Astrocyte (in vitro differentiated cells and primary cell): Measurements from ENCODE around the gene NSMCE1. TPM values are rescaled to one million over a fixed set of nuclear protein-coding genes. Genes with fewer than 3 reads are reported as not detected.

Source experiments
- DNase-seq: peaks from one replicate; pipeline ENCODE4 v3.0.0-alpha.2; 2010; ENCODE audit warnings: low read depth
- FAIRE-seq: peaks from 2 replicates; lab custom pipeline; 2011; peaks lifted over from hg19 to GRCh38; lab: Jason Lieb, UNC
- H2AFZ ChIP-seq: 2 replicates; pipeline ENCODE4 v1.6.0; 2012; ENCODE audit warnings: low read depth, low read length, inconsistent platforms
- H3K27ac ChIP-seq: 2 replicates; pipeline ENCODE4 v1.5.1; 2011; ENCODE audit warnings: low read depth, low read length, inconsistent platforms
- H3K27me3 ChIP-seq: 2 replicates; pipeline ENCODE4 v1.6.0; 2011; ENCODE audit warnings: low read length, inconsistent platforms; ENCODE audit not compliant: insufficient read depth
- H3K36me3 ChIP-seq: 2 replicates; pipeline ENCODE4 v1.5.1; 2011; ENCODE audit warnings: low read length, inconsistent platforms; ENCODE audit not compliant: insufficient read depth
- H3K4me1 ChIP-seq: 2 replicates; pipeline ENCODE4 v1.5.1; 2011; ENCODE audit warnings: low read length, inconsistent platforms; ENCODE audit not compliant: insufficient read depth
- H3K4me2 ChIP-seq: 2 replicates; pipeline ENCODE4 v1.6.0; 2012; ENCODE audit warnings: low read length, inconsistent platforms
- H3K4me3 ChIP-seq: 2 replicates; pipeline ENCODE4 v1.5.1; 2011; ENCODE audit warnings: low read depth, mild to moderate bottlenecking, low read length, inconsistent platforms; ENCODE audit not compliant: insufficient read depth
- H3K79me2 ChIP-seq: 2 replicates; pipeline ENCODE4 v1.6.0; 2012; ENCODE audit warnings: mild to moderate bottlenecking, low read length, inconsistent platforms; ENCODE audit not compliant: insufficient read depth
- H3K9ac ChIP-seq: 2 replicates; pipeline ENCODE4 v1.6.0; 2012; ENCODE audit warnings: mild to moderate bottlenecking, low read length, inconsistent platforms
- H3K9me3 ChIP-seq: 2 replicates; pipeline ENCODE4 v1.5.1; 2012; ENCODE audit warnings: low read depth, mild to moderate bottlenecking, low read length, inconsistent platforms; ENCODE audit not compliant: insufficient read depth
- H4K20me1 ChIP-seq: 2 replicates; pipeline ENCODE4 v1.6.0; 2012; ENCODE audit warnings: low read length, inconsistent platforms; ENCODE audit not compliant: insufficient read depth
- H3K27ac Mint-ChIP-seq: one replicate; pipeline ENCODE4 v1.8.0; 2021; ENCODE audit warnings: mild to moderate bottlenecking, mixed read lengths; ENCODE audit not compliant: unreplicated experiment
- H3K27me3 Mint-ChIP-seq: one replicate; pipeline ENCODE4 v1.8.0; 2021; ENCODE audit warnings: low read depth, mixed read lengths; ENCODE audit not compliant: unreplicated experiment
- H3K36me3 Mint-ChIP-seq: one replicate; pipeline ENCODE4 v1.8.0; 2021; ENCODE audit warnings: low read depth, mixed read lengths; ENCODE audit not compliant: unreplicated experiment
- H3K4me1 Mint-ChIP-seq: one replicate; pipeline ENCODE4 v1.8.0; 2021; ENCODE audit warnings: low read depth, mixed read lengths; ENCODE audit not compliant: unreplicated experiment
- H3K4me3 Mint-ChIP-seq: one replicate; pipeline ENCODE4 v1.8.0; 2021; ENCODE audit warnings: mild to moderate bottlenecking, moderate library complexity, mixed read lengths; ENCODE audit not compliant: unreplicated experiment
- H3K9me3 Mint-ChIP-seq: one replicate; pipeline ENCODE4 v1.8.0; 2021; ENCODE audit warnings: mild to moderate bottlenecking, mixed read lengths; ENCODE audit not compliant: unreplicated experiment
- EZH2 ChIP-seq: IDR thresholded peaks from 2 replicates; pipeline ENCODE4 v1.6.1; 2012; ENCODE audit warnings: mild to moderate bottlenecking, low read length, inconsistent platforms; ENCODE audit not compliant: insufficient read depth
- total RNA-seq: library from RNA; stranded (reverse); gene quantifications from 2 replicates; pipeline ENCODE4 v1.2.1, GENCODE V29; 2021
- TF ChIP-seq, protein P1 (sequence below): IDR thresholded peaks from 2 replicates; pipeline ENCODE4 v1.5.1; 2011; ENCODE audit warnings: low read depth, mild to moderate bottlenecking, inconsistent platforms, low read length, moderate library complexity; ENCODE audit not compliant: insufficient read depth

Gene NSMCE1
- total RNA-seq, 1 donor from 2014 or later = 12.1 TPM

DNA sequence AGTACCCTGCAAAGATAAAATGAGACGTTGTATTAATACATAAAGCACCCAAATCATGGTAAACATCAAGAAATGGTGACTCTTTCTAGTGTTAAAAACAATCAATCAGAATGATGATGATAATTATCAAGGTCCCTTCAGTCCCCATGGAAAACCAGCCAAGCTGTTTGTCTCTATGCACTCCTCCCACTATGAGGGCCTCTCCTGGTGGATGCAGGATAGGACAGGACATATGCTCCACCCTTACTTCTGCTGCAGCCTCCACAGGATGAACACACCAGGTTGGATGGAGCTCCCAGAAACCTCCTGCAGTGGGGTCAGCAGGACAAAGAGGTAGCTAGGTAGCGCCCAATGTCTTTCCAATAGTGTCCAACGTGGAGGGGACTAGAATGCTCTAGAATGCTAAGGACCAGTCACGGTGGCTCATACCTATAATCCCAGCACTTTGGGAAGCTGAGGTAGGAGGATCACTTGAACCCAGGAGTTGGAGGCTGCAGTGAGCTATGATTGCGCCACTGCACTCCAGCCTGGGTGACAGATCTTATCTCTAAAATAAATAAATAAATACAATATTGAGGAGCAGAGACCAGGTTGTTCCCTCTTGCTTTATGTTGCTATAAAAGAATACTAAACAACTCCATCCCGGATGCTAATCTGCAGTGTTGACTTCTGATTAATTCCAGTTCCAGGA lies 75.1 kb downstream of the NSMCE1 start:
- FAIRE-seq = no peak

DNA sequence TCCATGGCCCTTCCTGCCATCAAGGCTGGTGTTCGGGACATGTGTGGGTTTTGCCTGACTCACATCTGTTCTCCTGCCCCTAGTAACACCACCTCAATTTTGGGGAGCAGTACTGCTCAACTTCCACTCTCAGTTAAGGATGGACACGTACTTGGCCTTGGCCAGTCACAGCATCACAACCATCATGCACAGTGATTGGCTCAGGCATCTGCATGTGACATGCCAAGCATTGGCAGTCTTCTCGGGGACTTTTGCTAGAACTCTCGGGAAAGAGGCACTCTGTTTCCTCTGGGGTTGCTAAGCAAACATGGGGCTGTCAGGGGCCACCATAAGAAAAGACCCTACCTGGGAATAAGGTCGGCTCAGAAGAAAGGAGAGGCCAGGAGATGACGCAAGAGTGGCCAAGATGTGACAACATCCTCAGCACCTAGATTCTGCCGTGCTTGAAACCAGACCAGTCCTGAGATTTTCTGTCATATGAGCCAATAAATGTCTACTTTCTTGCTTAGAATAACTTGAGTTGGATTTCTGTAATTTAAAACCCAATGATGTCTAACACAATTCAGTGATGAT lies 77.1 kb downstream of the NSMCE1 start:
- H3K9me3 Mint-ChIP-seq = peaks cover 8% of the 10 kb centered on the region
- Histone ChIP-seq H3K9me3 (no peaks in the 10 kb centered on the region), H4K20me1 (no peaks in the 10 kb centered on the region), H3K27me3 (peaks cover 10% of the 10 kb centered on the region), H3K36me3 (no peaks in the 10 kb centered on the region), H3K4me3 (no peak overlapping the region), H3K4me2 (no peak overlapping the region), H3K79me2 (no peaks in the 10 kb centered on the region), H3K9ac (no peak overlapping the region), H2AFZ (no peak overlapping the region), H3K4me1 (no peaks in the 10 kb centered on the region), H3K27ac (no peak overlapping the region)
- FAIRE-seq (no peak), DNase-seq (no peak)
- peaks cover 37% of the 10 kb centered on the region for H3K27me3 Mint-ChIP-seq
- H3K36me3 Mint-ChIP-seq = peaks cover 2% of the 10 kb centered on the region
- no peak for TF ChIP-seq EZH2
- TF ChIP-seq, protein P1, sequence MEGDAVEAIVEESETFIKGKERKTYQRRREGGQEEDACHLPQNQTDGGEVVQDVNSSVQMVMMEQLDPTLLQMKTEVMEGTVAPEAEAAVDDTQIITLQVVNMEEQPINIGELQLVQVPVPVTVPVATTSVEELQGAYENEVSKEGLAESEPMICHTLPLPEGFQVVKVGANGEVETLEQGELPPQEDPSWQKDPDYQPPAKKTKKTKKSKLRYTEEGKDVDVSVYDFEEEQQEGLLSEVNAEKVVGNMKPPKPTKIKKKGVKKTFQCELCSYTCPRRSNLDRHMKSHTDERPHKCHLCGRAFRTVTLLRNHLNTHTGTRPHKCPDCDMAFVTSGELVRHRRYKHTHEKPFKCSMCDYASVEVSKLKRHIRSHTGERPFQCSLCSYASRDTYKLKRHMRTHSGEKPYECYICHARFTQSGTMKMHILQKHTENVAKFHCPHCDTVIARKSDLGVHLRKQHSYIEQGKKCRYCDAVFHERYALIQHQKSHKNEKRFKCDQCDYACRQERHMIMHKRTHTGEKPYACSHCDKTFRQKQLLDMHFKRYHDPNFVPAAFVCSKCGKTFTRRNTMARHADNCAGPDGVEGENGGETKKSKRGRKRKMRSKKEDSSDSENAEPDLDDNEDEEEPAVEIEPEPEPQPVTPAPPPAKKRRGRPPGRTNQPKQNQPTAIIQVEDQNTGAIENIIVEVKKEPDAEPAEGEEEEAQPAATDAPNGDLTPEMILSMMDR = no peak
- H3K4me3 Mint-ChIP-seq = no peak overlapping the region
- no peaks in the 10 kb centered on the region for H3K4me1 Mint-ChIP-seq
- H3K27ac Mint-ChIP-seq = no peak overlapping the region

More for the DNA sequence above, 75.1 kb downstream of the NSMCE1 start:
- no peak overlapping the region for H2AFZ ChIP-seq
- TF ChIP-seq EZH2 = no peak
- TF ChIP-seq, protein P1 = no peak
- H3K27me3 ChIP-seq = peaks cover 10% of the 10 kb centered on the region
- H3K9ac ChIP-seq = no peak overlapping the region
- Mint-ChIP-seq H3K9me3 (peaks cover 8% of the 10 kb centered on the region), H3K4me3 (no peak overlapping the region), H3K27ac (no peak overlapping the region), H3K4me1 (no peaks in the 10 kb centered on the region), H3K36me3 (peaks cover 2% of the 10 kb centered on the region), H3K27me3 (peaks cover 38% of the 10 kb centered on the region)
- H3K79me2 ChIP-seq = no peaks in the 10 kb centered on the region
- H3K4me2 ChIP-seq = no peak overlapping the region
- H3K36me3 ChIP-seq = no peaks in the 10 kb centered on the region
- H3K4me3 ChIP-seq = no peak overlapping the region
- no peaks in the 10 kb centered on the region for H3K9me3 ChIP-seq
- H4K20me1 ChIP-seq = no peaks in the 10 kb centered on the region
- no peak overlapping the region for H3K27ac ChIP-seq
- DNase-seq = no peak
- H3K4me1 ChIP-seq = no peaks in the 10 kb centered on the region

DNA sequence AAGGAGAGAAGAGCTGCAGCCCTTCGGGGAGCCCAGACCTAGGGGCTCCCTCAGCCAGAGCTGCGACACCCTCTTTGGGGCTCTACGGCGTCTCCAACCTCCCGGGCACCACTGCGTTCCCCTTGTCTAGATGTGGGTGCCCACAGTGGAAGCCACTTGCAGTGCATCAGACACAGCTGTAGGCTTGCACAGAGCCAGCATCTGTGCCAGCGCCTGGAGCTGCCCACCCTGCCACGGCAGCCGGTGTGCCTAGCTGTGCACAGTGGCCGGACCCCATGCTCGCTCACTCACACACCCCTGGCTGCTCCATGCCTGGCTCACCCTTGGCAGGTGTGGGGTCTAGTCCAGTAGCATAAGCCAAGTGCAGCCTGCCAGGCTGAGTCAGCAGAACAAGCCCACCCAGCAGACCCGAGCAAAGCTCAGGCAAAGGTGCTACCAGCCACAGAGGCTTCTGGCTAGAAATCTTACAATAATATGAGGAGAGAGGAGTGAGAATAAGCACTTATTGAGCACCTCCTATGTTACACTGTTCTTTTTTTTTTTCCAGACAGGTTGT lies 78.2 kb downstream of the NSMCE1 start:
- DNase-seq (no peak), FAIRE-seq (no peak)
- peaks cover 8% of the 10 kb centered on the region for H3K9me3 Mint-ChIP-seq
- Histone ChIP-seq H4K20me1 (no peaks in the 10 kb centered on the region), H3K9me3 (no peaks in the 10 kb centered on the region), H3K27ac (no peak overlapping the region), H3K4me1 (no peaks in the 10 kb centered on the region), H3K79me2 (no peaks in the 10 kb centered on the region), H3K4me2 (no peak overlapping the region), H3K36me3 (no peaks in the 10 kb centered on the region), H3K27me3 (peaks cover under 1% of the 10 kb centered on the region), H2AFZ (no peak overlapping the region), H3K4me3 (no peak overlapping the region), H3K9ac (no peak overlapping the region)
- no peaks in the 10 kb centered on the region for H3K36me3 Mint-ChIP-seq
- no peak overlapping the region for H3K4me3 Mint-ChIP-seq
- no peaks in the 10 kb centered on the region for H3K4me1 Mint-ChIP-seq
- no peak for TF ChIP-seq EZH2
- TF ChIP-seq, protein P1 = no peak
- no peak overlapping the region for H3K27ac Mint-ChIP-seq
- peaks cover 32% of the 10 kb centered on the region for H3K27me3 Mint-ChIP-seq
